ENCODE results near the gene PIH1D1.

DNA sequence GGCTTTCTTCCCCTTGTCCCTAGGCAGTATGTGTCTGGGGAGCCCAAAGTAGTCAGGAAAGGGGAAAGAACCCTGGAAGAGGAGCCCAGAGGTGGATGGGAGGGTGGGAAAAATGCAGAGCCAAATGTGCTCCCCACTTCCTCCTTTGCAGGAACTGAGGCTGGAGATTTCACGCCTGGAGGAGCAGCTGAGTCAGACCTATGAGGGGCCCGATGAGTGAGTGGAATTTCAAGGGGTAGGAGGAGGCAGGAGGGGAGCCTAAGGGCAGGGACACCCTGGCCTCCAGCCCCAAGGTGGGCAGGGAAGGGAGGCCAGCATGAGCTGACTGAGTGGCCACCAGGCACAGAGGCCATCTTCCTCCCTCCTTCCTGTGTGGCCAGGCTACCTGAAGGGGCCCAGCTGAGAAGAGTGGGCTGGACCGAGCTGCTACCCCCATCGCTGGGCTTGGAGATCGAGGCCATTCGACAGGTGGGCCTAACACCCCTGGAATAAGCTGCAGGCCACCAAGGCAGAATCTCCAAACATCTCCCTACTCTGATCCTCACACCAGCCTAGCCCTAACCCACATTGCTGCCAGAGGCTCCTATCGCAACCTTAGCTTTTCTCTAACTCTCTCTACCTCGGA lies 42.7 kb downstream of the PIH1D1 start:
- TF ChIP-seq GATA2 (IDR thresholded peaks at IDR 0.05; ENCODE audit: low read depth, low read length) (no peak), GATA3 (IDR thresholded peaks at IDR 0.05; ENCODE audit: low read depth, low read length) (no peak)

Measured in SH-SY5Y (cell line).